GM12892 (cell line): ENCODE data around the gene SLC2A9.

Source experiments
- POLR2AphosphoS5 ChIP-seq: IDR thresholded peaks from 2 replicates; pipeline ENCODE4 v1.6.1; 2011; ENCODE audit warnings: low read depth, low read length, control low read depth
- TAF1 ChIP-seq: IDR thresholded peaks from 2 replicates; pipeline ENCODE4 v1.6.1; 2011; ENCODE audit warnings: low read depth, mild to moderate bottlenecking, control low read depth, low read length, borderline replicate concordance

GRCh38 chr4:10069075-10069642 is 47.9 kb upstream of the SLC2A9 start:
- TF ChIP-seq POLR2AphosphoS5 (no peak), TAF1 (no peak)
